Islet of Langerhans (tissue), 1 donor: ENCODE results near the gene CLIP2.
"Not testable (repeated sequence)": the region's sequence is repeated elsewhere in the genome, so short reads cannot be mapped to it uniquely, and the experiment has no call there.

Source experiments
- FAIRE-seq: peaks from one replicate; lab custom pipeline; 2011; peaks lifted over from hg19 to GRCh38; lab: Jason Lieb, UNC

CLIP2 gene

DNA sequence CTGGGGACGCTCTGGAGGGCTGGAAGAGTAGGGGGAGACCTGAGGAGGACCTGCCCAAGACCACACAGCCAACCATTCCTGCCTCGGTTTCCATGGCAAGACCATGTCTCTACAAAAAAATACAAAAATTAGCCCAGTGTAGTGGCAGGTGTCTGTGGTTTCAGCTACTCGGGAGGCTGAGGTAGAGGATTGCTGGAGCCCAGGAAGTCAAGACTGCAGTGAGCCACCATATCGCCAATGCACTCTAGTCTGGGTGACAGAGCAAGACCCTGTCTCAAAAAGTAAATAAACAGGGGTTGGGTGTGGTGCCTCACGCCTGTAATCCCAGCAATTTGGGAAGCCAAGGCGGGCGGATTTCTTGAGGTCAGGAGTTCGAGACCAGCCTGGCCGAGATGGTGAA, 48.7 kb downstream of the CLIP2 start:
- FAIRE-seq: no peak

- no peak for FAIRE-seq
Measured at GRCh38 chr7:74338366-74339108, 49.3 kb downstream of the CLIP2 start.

DNA sequence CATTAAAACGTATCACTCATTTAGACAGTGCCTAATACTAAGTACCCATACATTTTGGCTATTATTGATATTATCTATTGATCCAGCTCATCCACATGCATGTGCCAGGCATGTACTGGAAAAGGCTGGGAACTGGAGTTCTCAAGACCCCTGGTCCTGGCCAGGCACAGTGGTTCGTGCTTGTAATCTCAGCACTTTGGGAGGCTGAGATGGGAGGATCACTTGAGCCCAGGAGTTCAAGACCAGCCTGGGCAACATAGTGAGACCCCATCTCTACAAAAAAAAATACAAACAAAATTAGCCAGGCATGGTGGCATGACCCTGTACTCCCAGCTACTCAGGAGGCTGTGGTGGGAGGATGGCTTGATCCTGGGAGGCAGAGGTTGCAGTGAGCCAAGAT, 50.4 kb downstream of the CLIP2 start:
- FAIRE-seq: not testable (repeated sequence)

DNA sequence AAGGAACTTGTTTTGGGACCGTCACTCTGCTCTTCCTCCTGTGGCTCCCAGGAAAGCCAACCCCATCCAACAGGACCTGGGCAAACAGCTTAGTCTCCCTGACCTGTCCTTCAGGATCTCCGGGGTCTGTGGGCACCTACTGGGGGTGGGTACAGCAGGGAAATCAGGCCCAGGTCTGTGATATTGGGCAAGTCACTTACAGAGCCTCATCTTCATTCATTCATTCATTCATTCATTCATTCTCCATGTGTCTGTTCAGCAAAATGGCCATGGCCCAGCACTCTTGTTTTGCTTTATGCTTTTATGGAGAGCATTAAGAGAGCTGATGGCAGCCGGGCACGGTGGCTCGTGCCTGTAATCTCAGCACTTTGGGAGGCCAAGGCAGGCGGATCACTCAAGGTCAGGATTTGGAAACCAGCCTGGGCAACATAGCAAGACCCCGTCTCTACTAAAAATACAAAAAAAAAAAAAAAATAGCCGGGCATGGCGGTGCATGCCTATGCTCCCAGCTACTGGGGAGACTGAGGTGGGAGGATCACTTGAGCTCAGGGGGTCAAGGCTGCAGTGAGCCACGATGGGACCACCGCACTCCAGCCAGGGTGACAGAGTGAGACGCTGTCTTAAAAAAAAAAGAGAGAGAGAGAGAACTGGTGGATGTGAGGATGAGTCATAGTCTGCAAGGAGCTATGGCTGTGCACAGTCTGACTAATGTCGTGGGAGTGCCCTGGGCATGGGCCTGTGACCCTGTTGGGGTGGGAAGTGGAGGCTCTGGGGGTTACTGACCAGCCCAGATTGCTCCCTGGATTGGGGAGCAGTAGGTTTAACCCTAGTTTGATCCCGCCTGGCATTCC, 54.3 kb downstream of the CLIP2 start:
- FAIRE-seq: no peak

GRCh38 chr7:74344132-74344496, 54.9 kb downstream of the CLIP2 start:
- no peak for FAIRE-seq

GRCh38 chr7:74344786-74345185, 55.6 kb downstream of the CLIP2 start:
- no peak for FAIRE-seq

- FAIRE-seq: no peak
Measured at GRCh38 chr7:74345970-74346369, 56.8 kb downstream of the CLIP2 start.

DNA sequence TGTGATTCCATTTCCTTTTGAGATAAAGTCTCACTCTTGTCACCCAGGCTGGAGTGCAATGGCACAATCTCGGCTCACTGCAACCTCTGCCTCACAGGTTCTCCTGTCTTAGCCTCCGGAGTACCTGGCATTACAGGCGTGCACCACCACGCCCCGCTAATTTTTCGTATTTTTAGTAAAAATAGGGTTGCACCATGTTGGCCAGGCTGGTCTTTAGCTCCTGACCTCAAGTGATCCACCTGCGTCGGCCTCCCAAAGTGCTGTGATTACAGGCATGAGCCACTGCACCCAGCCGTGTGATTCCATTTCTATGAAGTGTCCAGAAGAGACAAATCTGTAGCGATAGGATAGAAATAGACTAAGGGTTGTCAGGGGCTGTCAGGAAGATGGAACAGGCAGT, 60.4 kb downstream of the CLIP2 start:
- FAIRE-seq: no peak

GRCh38 chr7:74350751-74351150, 61.5 kb downstream of the CLIP2 start:
- no peak for FAIRE-seq

DNA sequence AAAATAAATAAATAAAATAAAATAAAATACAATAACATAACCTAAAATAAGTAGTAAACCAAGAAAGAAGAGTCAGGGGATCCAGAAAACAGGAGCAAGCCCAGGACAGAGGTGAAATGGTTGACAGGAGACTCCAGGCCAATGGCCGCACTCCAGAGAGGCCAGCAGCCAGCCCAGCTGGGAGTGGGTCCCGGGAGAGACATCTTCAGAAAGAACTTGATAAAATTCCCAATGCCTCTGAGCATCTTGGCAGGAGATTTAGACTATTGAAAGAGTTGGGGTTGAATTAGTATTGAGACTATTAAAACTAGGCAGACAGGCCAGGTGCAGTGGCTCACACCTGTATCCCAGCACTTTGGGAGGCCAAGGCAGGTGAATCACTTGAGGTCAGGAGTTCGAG, 62.6 kb downstream of the CLIP2 start:
- no peak for FAIRE-seq

GRCh38 chr7:74352551-74353138, 63.4 kb downstream of the CLIP2 start:
- not testable (repeated sequence) for FAIRE-seq

- FAIRE-seq: no peak
Measured at GRCh38 chr7:74354009-74354408, 64.8 kb downstream of the CLIP2 start.

DNA sequence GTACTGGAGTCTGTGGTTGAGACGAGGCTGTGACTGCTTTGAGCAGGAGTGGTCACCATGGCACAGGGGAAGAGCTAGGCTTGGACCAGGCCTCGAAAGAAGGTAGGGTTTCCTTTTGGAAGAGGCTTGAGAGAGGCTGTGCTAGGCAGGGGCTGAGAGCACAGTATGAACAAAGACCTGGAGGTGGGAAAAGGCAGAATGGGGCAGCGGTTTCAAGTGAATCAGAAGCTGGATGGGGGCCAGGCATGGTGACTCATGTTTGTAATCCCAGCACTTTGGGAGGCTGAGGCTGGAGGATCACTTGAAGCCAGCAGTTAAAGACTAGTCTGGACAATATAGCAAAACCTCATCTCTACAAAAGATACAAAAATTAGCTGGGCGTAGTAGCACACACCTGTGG, 65.9 kb downstream of the CLIP2 start:
- no peak for FAIRE-seq

DNA sequence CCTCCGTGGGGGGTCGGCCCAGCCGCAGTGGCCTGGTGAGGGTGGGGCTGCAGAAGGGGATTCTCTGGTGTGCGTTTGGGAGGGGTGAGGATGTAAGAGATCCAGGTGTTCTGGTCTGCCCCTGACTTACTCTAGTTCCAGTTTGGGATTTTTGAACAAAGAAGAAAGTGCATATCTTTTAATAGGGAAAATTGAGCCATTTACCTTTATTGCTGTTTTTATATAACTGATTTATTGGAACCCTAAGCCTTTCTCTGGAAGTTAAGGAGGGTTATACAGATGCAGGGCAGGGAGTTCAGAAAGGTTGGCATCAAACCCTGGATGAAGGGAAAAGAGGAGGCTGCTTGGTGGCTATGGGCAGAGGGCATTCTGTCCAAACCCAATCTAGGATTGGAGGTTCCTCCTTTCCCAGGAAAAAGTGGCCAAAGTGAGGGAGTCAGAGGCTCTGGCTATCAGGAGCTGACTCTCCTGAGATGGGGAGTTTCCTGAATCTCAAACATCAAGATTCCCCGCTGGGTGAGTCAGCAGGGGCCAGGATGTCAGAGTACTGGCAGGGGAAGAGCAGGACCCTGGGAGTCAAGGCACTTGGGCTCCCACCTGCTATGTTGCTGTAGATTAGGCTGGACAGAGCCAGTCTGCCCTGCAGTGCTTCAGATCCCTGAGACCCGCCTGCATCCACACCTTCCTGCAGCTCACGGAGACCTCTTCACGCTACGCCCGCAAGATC, 67.5 kb downstream of the CLIP2 start:
- FAIRE-seq: no peak

DNA sequence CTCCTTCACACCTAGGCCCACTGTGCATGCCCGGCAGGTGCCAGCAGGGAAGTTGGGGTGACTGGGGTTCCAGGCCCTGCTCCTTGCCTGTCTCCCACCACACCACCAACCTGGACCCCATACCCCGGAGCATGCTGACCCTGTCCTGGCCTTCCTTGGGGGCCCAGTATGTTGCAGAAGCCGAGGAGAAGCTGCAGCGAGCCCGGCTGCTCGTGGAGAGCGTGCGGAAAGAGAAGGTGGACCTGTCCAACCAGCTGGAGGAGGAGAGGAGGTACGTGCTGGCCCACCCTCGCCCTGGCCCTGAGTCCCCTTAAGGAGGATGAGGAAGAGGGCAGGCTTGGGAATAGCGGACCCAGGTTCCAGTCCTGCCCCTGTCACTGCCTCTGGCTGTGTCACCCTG, 70.8 kb downstream of the CLIP2 start:
- no peak for FAIRE-seq

GRCh38 chr7:74362266-74362665, 73.1 kb downstream of the CLIP2 start:
- FAIRE-seq: no peak

DNA sequence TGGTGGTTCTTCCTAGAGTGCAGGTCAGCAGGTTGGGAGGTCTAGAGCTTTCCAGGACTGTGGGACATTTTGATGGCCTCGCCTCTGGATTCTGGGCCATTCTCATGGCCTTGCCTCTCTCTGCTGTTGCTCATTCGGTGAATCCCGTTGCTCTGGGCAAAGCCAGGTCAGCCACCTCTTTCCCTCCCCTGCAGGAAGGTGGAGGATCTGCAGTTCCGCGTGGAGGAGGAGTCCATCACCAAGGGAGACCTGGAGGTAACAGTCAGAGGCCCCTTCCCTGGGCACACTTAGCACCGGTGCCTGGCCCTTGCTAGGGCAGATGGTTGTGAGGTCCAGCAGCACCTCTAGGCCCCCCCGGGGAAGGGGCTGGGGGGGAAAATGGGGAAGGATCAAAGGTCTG, 74.9 kb downstream of the CLIP2 start:
- FAIRE-seq: no peak

DNA sequence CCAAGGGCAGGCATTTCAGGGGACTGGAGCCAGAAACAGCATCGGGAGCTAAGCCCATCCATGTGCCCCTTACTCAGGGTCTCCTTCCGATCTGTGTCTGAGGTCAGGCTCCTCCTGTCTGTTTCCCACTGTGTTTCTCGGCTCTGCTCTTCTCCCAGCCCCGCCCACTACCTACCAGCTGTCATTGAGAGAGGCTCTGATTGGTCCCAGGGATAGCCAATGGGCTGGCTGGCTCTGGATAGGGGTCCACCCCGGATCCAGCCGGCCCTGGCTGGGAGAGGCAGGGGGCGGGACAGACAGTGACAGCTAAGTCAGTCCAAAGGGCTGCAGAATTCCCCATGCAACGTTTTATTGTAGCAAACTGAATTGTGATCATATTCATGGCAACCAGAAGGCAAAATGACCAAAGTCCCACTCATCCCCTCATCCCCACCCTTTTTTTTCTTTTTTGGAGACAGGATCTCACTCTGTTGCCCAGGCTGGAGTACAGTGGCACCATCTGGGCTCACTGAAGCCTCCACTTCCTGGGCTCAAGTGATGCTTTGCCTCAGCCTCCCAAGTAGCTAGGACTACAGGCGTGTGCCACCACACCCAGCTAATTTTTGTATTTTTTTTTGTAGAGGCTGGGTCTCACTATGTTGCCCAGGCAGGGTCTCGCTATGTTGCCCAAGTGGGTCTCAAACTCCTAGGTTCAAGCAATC, 76.3 kb downstream of the CLIP2 start:
- no peak for FAIRE-seq

DNA sequence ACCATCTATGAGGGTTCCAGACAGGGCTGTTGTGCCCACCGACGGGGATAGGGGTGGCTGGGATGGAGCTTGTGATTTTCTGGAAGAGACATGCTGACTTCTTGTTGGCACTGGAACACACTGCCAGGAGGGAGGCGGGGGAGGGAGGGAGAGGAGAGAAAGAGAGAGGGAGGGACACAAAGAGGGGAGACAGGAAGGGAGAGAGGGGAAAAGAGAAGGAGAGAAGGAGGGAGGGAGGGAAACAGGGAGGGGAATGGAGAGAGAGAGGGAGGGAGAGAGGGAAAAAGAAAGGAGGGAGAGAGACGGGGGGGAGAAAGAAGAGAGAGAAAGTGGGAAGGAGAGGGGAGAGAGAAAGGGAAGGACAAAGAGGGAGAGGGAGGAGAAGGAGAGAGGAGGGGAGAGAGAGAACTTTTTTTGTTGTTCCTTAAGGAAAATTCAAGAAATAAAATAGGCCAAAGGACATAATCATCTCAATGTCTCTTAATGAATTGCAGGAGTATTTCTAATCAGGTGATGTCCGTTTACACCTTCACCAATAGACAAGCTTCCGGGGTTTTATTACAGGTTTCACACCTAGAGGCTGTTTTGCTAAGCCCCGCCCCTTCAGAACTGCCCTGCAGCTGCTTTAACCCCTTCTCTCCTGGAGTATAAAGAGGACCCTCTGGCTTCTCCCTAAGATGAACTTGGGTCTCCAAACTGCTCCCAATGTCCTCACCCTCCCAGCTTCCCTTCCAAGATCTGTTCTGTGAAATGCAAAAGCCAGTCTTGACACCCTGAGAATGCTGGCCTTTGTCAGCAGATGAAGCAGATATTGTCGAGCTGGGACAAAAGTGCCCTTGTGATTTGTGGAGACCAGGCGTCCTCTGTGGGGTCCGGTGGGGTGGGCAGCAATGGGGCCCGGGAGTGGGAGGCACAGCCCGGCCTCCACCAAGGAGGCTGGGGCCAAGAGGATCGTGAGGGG, 82.5 kb downstream of the CLIP2 start:
- no peak for FAIRE-seq

GRCh38 chr7:74372511-74373111, 83.4 kb downstream of the CLIP2 start:
- FAIRE-seq: no peak
